ENCODE results near the gene CANT1.
"Not testable (repeated sequence)": the region's sequence is repeated elsewhere in the genome, so short reads cannot be mapped to it uniquely, and the experiment has no call there.

CANT1 gene

GRCh38 chr17:78959803-78960202, 49.8 kb downstream of the CANT1 start:
- no peak for DNase-seq (ENCODE audit: low read depth)

- DNase-seq (ENCODE audit: low read depth): no peak
These were observed 50.9 kb downstream of the CANT1 start for GRCh38 chr17:78958641-78959127.

- no peak for DNase-seq (ENCODE audit: low read depth)
These were observed 52.4 kb downstream of the CANT1 start for GRCh38 chr17:78957128-78957527.

- no peak for DNase-seq (ENCODE audit: low read depth)
These were observed 53.3 kb downstream of the CANT1 start for GRCh38 chr17:78956254-78956653.

GRCh38 chr17:78954684-78955083, 54.9 kb downstream of the CANT1 start:
- DNase-seq (ENCODE audit: low read depth): no peak

GRCh38 chr17:78953356-78954350, 55.9 kb downstream of the CANT1 start:
- no peak for DNase-seq (ENCODE audit: low read depth)

- DNase-seq (ENCODE audit: low read depth): no peak
These were observed 56.9 kb downstream of the CANT1 start for GRCh38 chr17:78952706-78953105.

GRCh38 chr17:78951967-78952551, 57.5 kb downstream of the CANT1 start:
- DNase-seq (ENCODE audit: low read depth): no peak

- DNase-seq (ENCODE audit: low read depth): no peak
These were observed 58.7 kb downstream of the CANT1 start for GRCh38 chr17:78950870-78951269.

- no peak for DNase-seq (ENCODE audit: low read depth)
These were observed 62.1 kb downstream of the CANT1 start for GRCh38 chr17:78947235-78948149.

- DNase-seq (ENCODE audit: low read depth): no peak
These were observed 62.9 kb downstream of the CANT1 start for GRCh38 chr17:78946631-78947030.

GRCh38 chr17:78946131-78946530, 63.4 kb downstream of the CANT1 start:
- no peak for DNase-seq (ENCODE audit: low read depth)

- not testable (repeated sequence) for DNase-seq (ENCODE audit: low read depth)
These were observed 64.1 kb downstream of the CANT1 start for GRCh38 chr17:78945455-78945854.

GRCh38 chr17:78944956-78945355, 64.6 kb downstream of the CANT1 start:
- no peak for DNase-seq (ENCODE audit: low read depth)

GRCh38 chr17:78944026-78944425, 65.5 kb downstream of the CANT1 start:
- no peak for DNase-seq (ENCODE audit: low read depth)
